NCI-H187 treated with DMSO at 0.1 percent for 48 hours (cell line): ENCODE results near the gene SPON2.

Experiments
- DNase-seq: peaks from one replicate; lab custom pipeline; 2025; lab: John Stamatoyannopoulos, UW

The SPON2 gene

GRCh38 chr4:1172228-1172851, at the start of gene SPON2:
Gene SPON2 (minus strand): TSS chr4:1172583.
- no peak for DNase-seq

DNA sequence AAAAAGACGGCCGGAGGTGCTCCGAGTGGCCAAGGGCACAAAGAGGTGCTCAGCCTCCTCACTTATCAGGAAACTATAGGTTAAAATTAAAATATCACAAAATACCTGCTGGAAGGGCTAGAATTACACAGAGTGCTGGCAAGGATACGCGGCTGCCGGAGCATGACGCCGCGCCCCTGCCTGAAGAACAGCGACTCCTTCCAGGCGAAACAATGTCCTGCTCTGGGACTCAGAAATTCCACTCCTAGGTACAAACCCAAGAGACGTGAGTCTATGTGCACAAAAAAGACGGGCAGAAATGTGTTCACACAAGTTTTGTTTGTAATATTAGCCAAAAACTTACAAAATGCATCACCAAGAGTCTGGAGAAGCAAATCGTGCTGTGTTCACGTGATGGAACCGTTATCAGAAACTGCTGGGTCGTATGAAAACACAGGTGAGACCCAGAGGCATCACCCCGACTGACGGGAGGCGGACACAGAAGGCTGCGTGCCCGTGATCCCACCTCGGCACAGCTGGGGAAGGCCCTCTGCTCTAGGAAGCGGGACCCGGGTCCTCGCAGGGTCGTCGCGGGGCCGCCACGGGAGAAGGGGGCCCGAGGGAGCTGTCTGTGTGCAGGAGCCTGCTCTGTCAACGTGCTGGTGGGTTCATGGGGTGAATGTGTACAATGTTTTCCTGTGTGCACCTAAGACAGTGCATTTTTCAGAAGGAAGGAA, 48.9 kb upstream of the SPON2 start:
- no peak for DNase-seq

DNA sequence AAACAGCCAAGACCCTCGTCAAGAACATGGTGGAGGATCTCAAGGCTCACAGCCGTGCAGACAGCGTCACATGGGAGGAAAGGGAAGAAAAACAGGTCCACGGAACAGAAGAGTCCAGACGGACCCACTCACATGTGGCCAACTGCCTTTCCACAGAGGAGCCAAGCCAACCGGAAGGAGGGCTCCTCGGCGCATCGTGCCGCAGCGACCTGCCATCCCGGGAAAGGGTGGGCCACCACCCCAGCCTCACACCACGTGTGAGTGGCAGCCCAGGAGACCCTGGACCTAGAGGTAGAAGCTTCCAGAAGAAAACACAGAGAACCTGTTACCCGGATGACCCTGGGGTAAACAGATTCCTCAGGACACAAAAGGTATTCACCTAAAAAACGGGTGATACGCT, 48.2 kb upstream of the SPON2 start:
- DNase-seq, result no peak

DNA sequence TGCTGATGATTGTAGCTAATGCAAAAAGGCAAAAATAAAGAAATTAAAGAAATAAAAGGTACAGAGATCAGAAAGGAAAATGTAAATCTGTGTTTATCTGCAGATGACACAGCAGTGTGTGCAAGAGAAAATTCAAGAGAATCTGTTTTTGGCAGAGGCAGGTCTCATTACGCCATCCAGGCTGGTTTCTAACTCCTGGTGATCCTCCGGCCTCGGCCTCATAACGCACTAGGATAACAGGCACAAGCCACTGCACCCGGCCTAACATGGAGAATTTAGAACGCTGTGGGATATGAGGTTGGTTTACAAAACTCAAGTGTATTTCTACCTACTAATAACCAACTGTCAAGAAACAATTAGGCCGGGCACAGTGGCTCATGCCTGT, 47.2 kb upstream of the SPON2 start:
- DNase-seq, result no peak

DNA sequence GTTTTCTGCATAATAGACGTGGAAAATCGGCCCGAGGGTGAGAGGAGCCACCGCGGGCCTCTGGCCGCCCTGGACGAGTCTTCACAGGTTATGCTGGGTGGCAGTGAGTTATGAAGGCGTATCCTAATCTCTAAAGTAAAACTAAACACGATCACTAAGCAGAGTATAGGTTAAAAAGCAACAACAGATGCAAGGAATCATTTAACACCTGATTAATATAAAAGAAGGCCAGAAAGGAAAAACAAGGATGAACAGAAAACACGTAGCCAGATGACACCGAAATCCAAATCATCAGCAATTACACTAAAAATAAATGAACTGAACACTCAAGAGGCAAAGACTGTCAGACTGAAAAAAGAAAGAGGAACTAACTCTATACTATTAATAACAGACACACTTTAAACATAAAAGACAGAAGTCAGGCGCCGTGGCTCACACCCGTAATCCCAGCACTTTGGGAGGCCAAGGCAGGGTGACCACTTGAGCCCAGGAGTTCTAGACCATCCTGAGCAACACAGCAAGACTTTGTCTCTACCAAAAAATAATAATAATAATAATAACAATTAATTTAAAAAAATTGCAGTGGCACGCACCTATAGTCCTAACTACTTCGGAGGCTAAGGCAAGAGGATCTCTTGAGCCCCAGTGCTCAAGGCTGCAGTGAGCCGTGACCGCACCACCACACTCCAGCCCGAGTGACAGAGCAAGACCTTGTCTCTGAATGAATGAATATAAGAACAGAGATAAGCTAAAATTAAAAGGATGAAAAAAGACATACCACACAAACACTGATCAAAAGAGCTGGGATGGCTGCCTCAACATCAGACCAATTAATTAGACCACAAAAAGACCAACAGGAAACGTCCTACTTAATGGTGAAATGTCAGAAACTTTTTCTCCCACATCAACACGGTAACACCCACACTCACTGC, 46.5 kb upstream of the SPON2 start:
- no peak for DNase-seq

DNA sequence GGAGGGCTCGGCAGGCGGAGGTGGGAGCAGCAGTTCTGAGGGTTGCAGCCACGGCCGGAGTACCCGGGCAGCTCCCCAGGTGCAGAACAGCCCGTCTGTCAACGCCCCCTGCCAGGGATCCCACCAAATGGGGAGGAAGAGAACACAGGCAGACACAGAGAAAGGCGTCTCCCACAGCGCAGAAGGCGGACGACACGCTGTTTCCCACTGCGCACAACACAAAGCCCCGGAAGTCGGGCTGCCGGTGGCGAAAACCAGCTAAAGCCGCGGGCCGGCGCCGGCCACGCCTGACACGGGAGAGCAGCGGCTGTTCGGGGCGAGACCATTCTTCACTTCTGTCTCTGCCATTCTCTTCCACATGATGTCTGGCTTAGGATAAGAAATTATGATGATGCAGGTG, 45.0 kb upstream of the SPON2 start:
- no peak for DNase-seq

DNA sequence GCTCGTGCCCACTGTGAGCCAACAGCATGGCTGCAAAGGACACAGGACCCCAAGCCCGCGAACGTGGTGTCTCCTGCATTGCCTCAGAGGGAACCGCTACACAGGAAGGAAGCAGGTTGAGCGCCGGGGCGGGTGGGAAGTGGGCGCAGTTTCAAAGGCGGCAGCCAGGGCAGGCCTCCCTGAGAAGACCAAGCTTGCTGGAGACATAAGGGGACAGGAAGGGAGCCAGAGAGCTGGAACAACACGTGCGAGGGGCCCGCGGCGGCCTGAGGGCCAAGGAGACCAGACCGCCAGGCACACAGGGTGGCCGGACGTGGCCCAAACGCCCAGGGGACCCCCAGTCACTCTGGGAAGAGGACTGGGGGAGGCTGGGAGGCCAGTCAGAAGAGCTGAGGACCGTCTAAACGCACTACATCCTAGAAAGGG, 44.5 kb upstream of the SPON2 start:
- no peak for DNase-seq

DNA sequence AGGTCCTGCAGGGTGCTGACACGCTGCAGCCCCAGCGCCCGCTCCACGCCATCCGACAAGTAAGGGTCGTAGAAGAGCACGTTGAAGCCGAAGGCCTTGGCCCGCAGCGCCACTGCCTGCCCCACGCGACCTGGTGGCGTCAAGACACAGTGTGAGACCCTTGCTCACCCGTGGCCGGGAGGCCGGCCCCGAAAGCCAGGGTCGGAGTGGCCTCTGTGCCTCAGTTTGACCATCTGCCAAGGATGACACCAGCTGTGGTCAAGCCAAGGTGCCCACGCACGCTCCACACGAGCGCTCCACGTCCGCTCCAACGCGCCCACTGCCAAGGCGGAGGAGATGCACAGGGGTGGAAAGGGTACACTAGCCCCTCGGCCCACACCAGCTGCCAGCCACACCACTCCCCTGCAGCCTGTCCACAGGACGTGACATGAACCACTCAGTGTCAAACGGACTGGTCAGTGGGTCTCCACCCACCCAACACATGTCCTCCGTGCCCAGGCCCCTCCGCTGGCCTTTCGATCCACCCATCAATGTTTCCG, 43.8 kb upstream of the SPON2 start:
- DNase-seq, result no peak

- DNase-seq, result no peak
Measured at GRCh38 chr4:1215141-1216075, 43.0 kb upstream of the SPON2 start.

- DNase-seq, result no peak
Measured at GRCh38 chr4:1214101-1215095, 42.0 kb upstream of the SPON2 start.

GRCh38 chr4:1213336-1213995, 41.1 kb upstream of the SPON2 start:
- no peak for DNase-seq

- DNase-seq, result no peak
Measured at GRCh38 chr4:1212546-1213335, 40.4 kb upstream of the SPON2 start.

GRCh38 chr4:1211891-1212545, 39.6 kb upstream of the SPON2 start:
- no peak for DNase-seq

DNA sequence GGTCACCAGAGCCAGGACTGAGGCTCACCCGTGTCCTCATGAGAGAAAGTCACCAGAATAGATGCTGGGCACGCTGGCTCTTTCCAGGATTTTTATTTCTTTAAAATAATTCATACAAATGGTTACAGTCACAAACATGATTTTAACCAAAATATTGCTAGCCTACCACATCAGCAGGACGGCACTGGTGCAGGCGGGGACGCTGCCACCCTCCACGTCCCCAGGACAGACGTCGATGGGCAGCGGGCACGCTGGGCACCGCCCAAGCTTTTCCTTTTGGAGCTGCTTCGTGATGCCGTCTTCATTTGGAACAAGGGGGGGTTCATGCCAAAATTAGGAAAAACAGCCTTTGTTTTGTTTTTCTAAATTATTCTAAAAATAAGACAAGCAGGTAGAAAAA, 39.0 kb upstream of the SPON2 start:
- no peak for DNase-seq

DNA sequence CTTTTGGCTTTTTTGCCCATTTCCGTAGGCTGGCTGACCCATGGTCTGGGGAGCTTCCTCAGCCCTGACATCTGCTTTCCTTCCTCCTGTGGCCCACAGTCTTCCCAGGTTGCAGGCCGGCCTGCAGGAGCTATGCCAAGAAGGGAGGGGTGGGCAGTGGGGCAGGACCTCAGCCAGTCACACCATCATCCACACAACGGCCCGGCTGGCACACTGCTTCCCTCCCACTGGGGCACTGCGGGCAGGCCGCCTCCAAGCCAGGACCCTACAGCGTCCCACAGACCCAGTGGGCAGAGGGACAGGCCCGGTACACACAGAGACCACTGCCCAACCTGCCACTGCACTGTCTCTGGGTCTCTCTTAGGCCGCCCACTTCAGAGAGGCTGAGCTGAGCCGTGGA, 38.6 kb upstream of the SPON2 start:
- DNase-seq, result no peak

DNA sequence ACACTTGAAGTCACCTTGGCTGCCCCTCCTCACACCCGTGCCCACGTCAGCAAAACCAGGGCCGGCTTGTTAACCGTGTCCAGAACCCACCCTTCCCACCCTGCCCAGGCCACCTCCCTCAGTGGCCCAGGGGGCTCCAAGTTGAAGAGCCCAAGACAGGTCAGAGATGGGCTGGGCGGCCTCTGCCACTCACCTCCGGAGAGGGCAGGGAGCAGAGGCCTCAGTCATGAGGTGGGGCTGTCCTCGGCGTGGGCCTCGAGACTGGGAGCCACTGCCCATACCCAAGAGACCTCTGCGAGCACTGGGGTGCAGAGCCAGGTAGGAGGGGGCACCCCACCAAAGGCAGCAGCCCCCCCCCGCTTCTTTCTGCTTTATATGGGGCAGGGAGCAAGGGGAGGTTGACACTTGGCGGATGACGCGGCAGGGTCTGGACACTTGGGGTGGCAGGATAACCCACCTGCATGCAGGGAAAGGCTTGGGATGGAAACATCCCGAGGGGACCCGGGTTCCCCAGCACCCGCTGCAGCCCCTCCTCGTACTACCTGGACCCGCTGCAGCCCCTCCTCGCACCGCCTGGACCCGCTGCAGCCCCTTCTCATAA, 38.0 kb upstream of the SPON2 start:
- DNase-seq, result no peak

DNA sequence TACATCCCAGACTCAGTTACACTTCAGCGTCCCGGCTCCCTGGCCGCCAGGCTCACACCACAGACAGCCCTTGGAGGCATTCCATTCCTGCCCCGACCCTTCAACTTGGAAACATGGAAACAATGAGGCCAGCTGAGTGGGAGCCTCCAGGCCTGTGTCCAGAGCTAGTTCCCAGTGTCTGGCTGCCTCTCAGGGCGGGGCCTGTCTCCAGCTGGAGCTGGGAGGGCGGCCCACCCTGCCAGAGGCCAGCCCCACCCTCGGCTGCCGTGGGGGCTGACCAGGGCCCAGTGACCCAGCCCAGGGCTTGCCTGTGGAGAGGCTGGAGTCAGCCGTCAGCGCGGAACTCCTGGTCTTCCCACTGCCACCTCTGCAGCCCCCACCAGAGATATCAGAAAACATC, 37.4 kb upstream of the SPON2 start:
- no peak for DNase-seq
